Type B pancreatic cell (in vitro differentiated cells): ENCODE measurements around the gene PRR13. TPM values are rescaled to one million over a fixed set of nuclear protein-coding genes. Genes with fewer than 3 reads are reported as not detected.

Experiments
- DNase-seq: peaks from one replicate; pipeline ENCODE4 v3.0.0; 2021; ENCODE audit warnings: mixed read lengths; ENCODE audit not compliant: unreplicated experiment; ENCODE audit errors: extremely low spot score
- H3K27ac Mint-ChIP-seq: 2 replicates; pipeline ENCODE4 v1.8.0; 2021; ENCODE audit warnings: mild to moderate bottlenecking, mixed read lengths
- H3K27me3 Mint-ChIP-seq: 2 replicates; pipeline ENCODE4 v1.8.0; 2021; ENCODE audit warnings: mixed read lengths
- H3K36me3 Mint-ChIP-seq: 2 replicates; pipeline ENCODE4 v1.8.0; 2021; ENCODE audit warnings: mixed read lengths
- H3K4me1 Mint-ChIP-seq: one replicate; pipeline ENCODE4 v1.8.0; 2021; ENCODE audit warnings: mixed read lengths; ENCODE audit not compliant: unreplicated experiment
- H3K4me3 Mint-ChIP-seq: 2 replicates; pipeline ENCODE4 v1.8.0; 2021; ENCODE audit warnings: mild to moderate bottlenecking, mixed read lengths
- H3K9me3 Mint-ChIP-seq: 2 replicates; pipeline ENCODE4 v1.8.0; 2021; ENCODE audit warnings: mixed read lengths
- CTCF ChIP-seq: fragments of 200-600 bp; sonication (generic); conservative IDR thresholded peaks from 2 replicates; pipeline ENCODE4 v1.5.0; 2021; ENCODE audit warnings: antibody characterized with exemption, mild to moderate bottlenecking
- total RNA-seq: library from RNA; stranded (reverse); gene quantifications from 2 replicates; pipeline ENCODE4 v1.2.1, GENCODE V29; 2021; ENCODE audit warnings: low replicate concordance

The PRR13 gene
- total RNA-seq, 1 donor from 2014 or later: 88.1 TPM

- Mint-ChIP-seq H3K9me3 (no peaks in the 10 kb centered on the region), H3K4me3 (peak overlapping the region; percentile 15), H3K27me3 (no peaks in the 10 kb centered on the region), H3K36me3 (peaks cover 20% of the 10 kb centered on the region), H3K27ac (peak overlapping the region; percentile 81), H3K4me1 (peaks cover 11% of the 10 kb centered on the region)
- DNase-seq: no peak
- no peak for TF ChIP-seq CTCF
These were observed 41.9 kb downstream of the PRR13 start for GRCh38 chr12:53483225-53483978.

GRCh38 chr12:53483979-53484377 is 42.4 kb downstream of the PRR13 start:
- H3K4me3 Mint-ChIP-seq: peak overlapping the region; percentile 15
- no peak for DNase-seq
- no peaks in the 10 kb centered on the region for H3K27me3 Mint-ChIP-seq
- H3K27ac Mint-ChIP-seq: peak overlapping the region; percentile 81
- no peak for TF ChIP-seq CTCF
- H3K36me3 Mint-ChIP-seq: peaks cover 20% of the 10 kb centered on the region
- no peaks in the 10 kb centered on the region for H3K9me3 Mint-ChIP-seq
- H3K4me1 Mint-ChIP-seq: peaks cover 11% of the 10 kb centered on the region

GRCh38 chr12:53484686-53485575 is 43.4 kb downstream of the PRR13 start:
- no peak for DNase-seq
- peak overlapping the region; percentile 81 for H3K27ac Mint-ChIP-seq
- no peak overlapping the region for H3K4me3 Mint-ChIP-seq
- H3K36me3 Mint-ChIP-seq: peaks cover 25% of the 10 kb centered on the region
- H3K27me3 Mint-ChIP-seq: no peaks in the 10 kb centered on the region
- H3K4me1 Mint-ChIP-seq: peaks cover 17% of the 10 kb centered on the region
- TF ChIP-seq CTCF: no peak
- H3K9me3 Mint-ChIP-seq: no peaks in the 10 kb centered on the region

- DNase-seq: no peak
- Mint-ChIP-seq H3K4me3 (no peak overlapping the region), H3K9me3 (no peaks in the 10 kb centered on the region)
These were observed 44.6 kb downstream of the PRR13 start for GRCh38 chr12:53485955-53486735.

More at GRCh38 chr12:53485955-53486735, 44.6 kb downstream of the PRR13 start:
- H3K27me3 Mint-ChIP-seq: no peaks in the 10 kb centered on the region
- TF ChIP-seq CTCF: no peak
- peaks cover 25% of the 10 kb centered on the region for H3K36me3 Mint-ChIP-seq
- no peak overlapping the region for H3K27ac Mint-ChIP-seq
- H3K4me1 Mint-ChIP-seq: peaks cover 17% of the 10 kb centered on the region
